NCI-H2029 treated with DMSO at 0.1 percent for 48 hours (cell line): ENCODE data around the gene PTTG1IP.
"Not testable (repeated sequence)": the region's sequence is repeated elsewhere in the genome, so short reads cannot be mapped to it uniquely, and the experiment has no call there.

ENCODE experiments used
- DNase-seq: peaks from one replicate; lab custom pipeline; 2025; lab: John Stamatoyannopoulos, UW

Gene PTTG1IP

DNA sequence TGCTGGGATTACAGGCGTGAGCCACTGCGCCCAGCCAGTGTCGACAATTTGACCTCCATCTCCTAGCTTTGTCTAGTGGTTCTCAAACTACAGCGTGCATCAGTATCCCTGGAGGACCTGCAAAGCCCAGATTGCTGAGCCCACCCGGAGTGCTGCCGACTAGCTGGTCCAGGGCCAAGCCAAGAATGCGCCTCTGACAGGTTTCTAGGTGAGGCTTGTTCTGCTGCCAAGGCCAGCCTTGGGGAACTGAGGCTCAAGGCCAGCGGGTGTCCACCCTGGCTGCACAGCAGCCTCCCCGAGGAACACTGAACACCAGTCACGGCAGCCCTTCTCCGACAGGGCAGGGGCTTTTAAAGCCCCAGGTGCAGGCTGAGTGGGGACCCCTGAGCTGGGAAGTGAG lies 9.8 kb upstream of the PTTG1IP start:
- DNase-seq, result no peak

- DNase-seq, result no peak
Measured at GRCh38 chr21:44881198-44881872, 7.8 kb upstream of the PTTG1IP start.

DNA sequence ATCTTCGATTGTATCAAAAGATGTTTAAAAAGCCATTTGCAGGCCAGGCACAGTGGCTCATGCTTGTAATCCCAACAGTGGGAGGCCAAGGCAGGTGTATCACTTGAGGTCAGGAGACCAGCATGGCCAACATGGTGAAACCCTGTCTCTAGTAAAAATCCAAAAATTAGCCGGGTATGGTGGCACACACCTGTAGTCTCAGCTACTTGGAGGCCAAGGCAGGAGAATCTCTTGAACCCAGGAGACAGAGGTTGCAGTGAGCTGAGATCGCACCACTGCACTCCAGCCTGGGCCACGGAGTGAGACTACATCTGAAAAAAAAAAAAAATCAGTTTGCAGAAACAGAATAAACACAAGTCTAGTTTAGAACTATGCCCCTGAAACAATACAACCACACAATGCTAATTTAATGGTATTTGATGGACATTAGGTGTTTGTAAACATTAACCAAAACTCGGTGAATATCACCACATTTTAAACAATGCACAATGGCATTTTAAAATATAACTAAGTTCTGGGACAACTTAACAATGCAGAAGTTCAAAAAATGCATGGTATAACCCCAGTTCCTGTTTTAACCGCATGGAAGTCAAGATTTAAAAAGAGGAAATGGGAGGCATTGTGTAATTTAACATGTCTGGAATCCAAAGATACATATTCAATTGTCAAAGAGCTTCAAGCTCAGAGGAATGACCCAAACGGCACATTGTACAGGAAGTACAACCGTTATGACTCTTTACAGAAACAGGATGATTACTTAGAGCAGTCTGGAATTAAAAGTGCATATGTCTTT lies 7.1 kb upstream of the PTTG1IP start:
- DNase-seq, result no peak

DNA sequence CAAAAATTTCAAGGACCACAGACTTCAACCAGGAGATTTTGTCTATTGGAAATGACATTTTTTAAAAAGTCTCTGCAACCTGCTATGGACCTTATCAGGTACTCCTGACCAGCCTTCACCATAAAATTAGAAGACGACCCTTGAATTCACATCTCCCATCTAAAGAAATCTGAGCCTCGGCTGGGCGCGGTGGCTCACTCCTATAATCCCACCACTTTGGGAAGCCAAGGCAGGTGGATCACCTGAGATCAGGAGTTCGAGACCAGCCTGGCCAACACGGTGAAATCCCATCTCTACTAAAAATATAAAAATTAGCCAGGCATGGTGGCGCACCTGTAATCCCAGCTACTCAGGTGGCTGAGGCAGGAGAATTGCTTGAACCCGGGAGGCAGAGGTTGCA lies 5.7 kb upstream of the PTTG1IP start:
- not testable (repeated sequence) for DNase-seq

GRCh38 chr21:44878053-44878982 lies 4.8 kb upstream of the PTTG1IP start:
- DNase-seq, result no peak

DNA sequence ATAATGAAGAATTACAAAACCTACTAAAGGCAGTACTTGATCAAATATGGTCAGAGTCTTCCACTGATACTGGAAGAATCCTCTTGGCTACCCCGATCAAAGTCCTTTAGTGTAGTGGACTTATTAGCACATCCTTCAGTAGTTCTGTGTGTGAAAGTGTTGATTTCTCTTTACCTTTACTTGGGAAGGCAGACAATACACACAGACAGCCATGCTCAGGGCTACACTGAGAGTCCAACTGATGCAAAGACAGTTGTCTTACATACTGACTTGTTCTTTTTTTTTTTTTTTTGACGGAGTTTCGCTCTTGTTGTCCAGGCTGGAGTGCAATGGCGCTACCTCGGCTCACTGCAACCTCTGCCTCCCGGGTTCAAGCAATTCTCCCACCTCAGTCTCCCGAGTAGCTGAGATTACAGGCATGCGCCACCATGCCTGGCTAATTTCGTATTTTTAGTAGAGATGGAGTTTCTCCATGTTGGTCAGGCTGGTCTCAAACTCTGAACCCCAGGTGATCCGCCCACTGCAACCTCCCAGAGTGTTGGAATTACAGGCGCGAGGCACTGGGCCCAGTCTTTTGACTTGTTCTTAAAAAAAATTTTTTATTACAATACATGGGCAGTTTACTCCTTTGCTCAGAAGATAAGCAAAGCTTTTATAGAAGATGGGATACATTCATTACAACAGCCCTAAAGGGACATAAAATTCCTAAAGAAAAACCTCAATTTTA lies 3.5 kb upstream of the PTTG1IP start:
- no peak for DNase-seq

DNA sequence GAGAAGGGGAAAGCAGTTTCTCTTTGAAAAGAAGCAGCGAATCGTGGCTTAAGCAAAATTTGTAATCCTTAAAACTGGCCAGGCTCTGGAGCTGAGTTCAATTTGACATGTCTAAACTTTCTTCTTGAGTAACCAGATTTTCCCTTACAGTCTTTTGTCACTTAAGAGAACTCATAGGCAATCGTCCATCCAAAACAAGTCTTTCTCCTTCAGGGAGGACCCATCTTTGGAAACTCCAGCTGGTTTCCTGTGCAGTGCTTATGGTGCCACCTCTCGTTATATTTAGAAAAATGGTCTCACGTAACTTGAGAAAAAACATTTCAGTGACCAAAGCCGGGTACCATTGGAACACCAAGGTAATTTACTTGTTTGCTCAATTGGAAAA lies 1.8 kb upstream of the PTTG1IP start:
- no peak for DNase-seq

DNA sequence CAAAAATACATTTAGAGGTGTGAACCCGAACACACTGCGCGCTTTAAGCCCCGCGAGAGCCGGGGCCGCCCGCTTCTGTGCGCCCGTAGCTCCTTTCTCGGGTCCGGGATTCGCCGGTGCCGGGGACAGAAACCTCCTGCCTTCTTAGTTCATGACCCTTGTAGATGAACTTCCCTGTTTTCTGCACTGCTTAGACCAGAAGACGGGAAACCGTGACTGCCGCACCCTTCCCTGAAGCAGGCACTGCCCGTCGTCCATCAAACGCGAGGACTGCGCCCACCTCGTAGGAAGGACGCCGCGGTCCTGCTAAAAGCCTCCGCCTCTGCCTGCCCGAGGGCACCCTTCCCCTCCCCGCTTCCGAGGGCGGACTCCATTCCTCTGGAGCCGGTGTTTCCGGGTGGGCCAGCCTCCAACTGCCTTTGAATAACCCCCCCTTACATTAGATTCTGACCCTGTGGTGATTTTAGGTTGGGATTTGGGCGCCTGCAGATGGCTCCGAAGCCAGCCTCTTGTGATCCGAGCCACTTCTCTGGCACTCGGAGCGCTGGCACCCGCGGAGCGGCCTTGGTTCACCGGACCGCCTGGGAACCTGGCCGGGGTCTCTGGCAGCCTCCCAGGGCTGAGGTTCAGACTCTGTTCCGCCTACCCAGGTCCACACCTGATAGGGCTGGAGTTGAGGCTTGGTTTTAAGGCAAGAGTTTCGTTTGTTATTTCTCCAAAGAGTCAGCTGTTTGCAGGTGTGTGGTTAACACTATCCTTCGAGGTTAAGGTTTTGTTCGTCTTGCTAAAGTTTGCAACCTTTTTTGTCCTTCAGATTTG lies 1.2 kb upstream of the PTTG1IP start:
- DNase-seq, result no peak

- no peak for DNase-seq
Measured at GRCh38 chr21:44874240-44874496, 678 bp upstream of the PTTG1IP start.

GRCh38 chr21:44872649-44873355 lies 688 bp downstream of the PTTG1IP start:
- DNase-seq, result no peak

- DNase-seq, result no peak
Measured at GRCh38 chr21:44872323-44872648, 1.2 kb downstream of the PTTG1IP start.

DNA sequence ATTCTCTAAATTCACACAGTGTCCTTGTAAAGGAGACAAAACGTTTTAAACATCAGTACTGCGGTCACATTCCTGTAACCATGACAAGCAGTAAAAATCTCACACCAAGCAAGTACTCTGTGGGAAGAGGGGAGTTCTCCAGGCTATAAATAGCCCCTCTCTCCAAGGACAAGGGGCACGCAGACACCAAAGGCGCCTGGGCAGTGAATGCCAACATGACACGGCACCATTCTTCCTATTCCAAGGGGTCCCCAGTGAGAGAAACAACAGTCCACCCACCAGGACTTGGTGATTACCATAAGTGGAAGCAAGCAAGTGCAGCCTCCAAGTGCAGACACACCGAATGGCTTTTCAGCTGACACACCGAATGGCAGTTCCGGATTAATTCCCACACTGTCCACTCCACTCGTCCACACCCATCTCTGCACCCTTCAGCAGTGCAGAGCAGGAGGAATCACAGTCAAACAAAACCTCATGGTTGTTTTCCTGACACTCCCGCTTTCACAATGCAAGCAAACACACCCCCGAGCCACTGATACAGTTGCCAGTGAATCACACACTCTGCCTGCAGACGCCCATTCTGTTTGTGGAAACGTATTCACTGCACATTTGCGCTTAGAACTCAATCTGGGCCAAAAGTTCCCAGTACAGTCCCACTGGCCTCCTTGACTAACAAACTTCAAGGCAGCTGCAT lies 1.8 kb downstream of the PTTG1IP start:
- no peak for DNase-seq

DNA sequence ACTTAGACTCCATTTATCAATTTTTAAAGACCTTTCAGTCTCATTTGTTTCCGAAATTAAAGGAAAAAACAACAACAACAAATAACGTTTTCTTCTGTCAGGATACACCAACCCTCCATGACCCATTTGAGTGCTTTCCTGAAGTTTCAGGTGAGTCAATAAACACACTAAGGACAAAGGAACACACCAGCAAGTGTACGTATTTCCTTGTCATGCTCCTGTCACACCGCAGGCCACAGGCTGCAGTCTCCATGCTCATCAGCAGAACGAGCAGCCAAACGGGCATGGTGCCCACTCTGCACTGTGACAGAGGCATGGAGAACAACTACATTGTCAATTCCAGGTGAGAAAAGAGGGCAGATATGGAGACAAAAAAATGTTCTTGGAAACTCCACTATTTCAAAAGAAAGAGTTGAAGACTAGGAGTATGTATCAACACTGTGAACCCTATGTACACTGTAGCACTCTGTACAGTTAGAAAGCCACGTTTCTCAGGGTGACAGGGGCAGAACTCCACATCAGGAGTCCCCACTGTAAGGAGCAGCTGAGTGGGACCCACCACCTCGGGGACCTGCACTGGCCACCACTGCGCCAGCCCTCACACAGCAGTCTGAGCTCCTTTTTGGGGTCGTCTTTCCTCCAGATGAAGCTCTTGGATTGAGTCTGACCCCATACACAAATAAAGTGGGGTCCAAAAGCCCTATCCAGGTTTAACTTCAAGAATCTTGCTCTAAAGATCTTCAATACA lies 2.6 kb downstream of the PTTG1IP start:
- peak; percentile 8 for DNase-seq

GRCh38 chr21:44869781-44870747 lies 3.4 kb downstream of the PTTG1IP start:
- DNase-seq, result no peak

- no peak for DNase-seq
Measured at GRCh38 chr21:44868707-44869106, 4.8 kb downstream of the PTTG1IP start.

- no peak for DNase-seq
Measured at GRCh38 chr21:44867999-44868700, 5.3 kb downstream of the PTTG1IP start.

DNA sequence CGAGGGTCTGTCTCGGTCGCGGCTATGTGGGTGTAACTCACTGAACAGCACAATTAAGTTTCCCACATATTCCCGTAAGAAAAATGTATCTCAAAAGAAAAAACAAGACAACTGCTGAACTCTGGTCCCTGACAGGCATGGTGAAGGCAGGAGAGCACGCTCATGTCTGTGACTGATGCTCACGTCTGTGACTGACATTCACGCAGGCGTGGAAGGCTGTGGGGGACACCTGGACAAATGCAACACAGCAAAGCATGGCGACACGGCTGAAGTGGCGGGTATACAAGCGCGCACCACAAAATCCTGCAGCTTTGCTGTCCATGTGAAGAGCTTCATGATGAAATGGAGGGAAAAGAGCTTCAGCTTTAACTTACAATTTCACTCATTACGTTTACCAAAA lies 6.0 kb downstream of the PTTG1IP start:
- no peak for DNase-seq

GRCh38 chr21:44866780-44867179 lies 6.7 kb downstream of the PTTG1IP start:
- no peak for DNase-seq
